HG03039 (cell line): Measurements from ENCODE around the gene DYNLT2.

Experiments
- ATAC-seq: cut with Tn5 transposase; IDR thresholded peaks from one replicate; pipeline ENCODE4 v1.9.1; 2021; ENCODE audit warnings: mild to moderate bottlenecking, moderate library complexity; ENCODE audit not compliant: unreplicated experiment

Gene DYNLT2

GRCh38 chr6:169751242-169752073 lies at the start of gene DYNLT2, which contains the start of gene ERMARD:
TSS of gene DYNLT2 (minus strand) at chr6:169751572. CDS start at chr6:169751458, 114 bp downstream.
TSS of gene ERMARD (plus strand) at chr6:169751622. CDS start at chr6:169751658, 36 bp downstream.
- peak; percentile 94 for ATAC-seq

- no peak for ATAC-seq
Observed at GRCh38 chr6:169800668-169801395, 49.5 kb upstream of the DYNLT2 start.

GRCh38 chr6:169800116-169800667 lies 48.8 kb upstream of the DYNLT2 start:
- ATAC-seq: no peak

GRCh38 chr6:169799474-169799926 lies 48.1 kb upstream of the DYNLT2 start:
- no peak for ATAC-seq

- no peak for ATAC-seq
Observed at GRCh38 chr6:169798764-169799473, 47.5 kb upstream of the DYNLT2 start.

GRCh38 chr6:169795196-169795595 lies 43.8 kb upstream of the DYNLT2 start:
- ATAC-seq: no peak

GRCh38 chr6:169794317-169795055 lies 43.1 kb upstream of the DYNLT2 start:
- no peak for ATAC-seq

- no peak for ATAC-seq
Observed at GRCh38 chr6:169793408-169793807, 42.0 kb upstream of the DYNLT2 start.

- no peak for ATAC-seq
Observed at GRCh38 chr6:169792306-169793015, 41.1 kb upstream of the DYNLT2 start.

- ATAC-seq: no peak
Observed at GRCh38 chr6:169791721-169792131, 40.4 kb upstream of the DYNLT2 start.

GRCh38 chr6:169789944-169790927 lies 38.9 kb upstream of the DYNLT2 start:
- ATAC-seq: peak; percentile 92

GRCh38 chr6:169789146-169789943 lies 38.0 kb upstream of the DYNLT2 start:
- ATAC-seq: no peak

GRCh38 chr6:169788809-169789145 lies 37.4 kb upstream of the DYNLT2 start:
- no peak for ATAC-seq

GRCh38 chr6:169787797-169788196 lies 36.4 kb upstream of the DYNLT2 start:
- no peak for ATAC-seq

GRCh38 chr6:169786349-169786748 lies 35.0 kb upstream of the DYNLT2 start:
- no peak for ATAC-seq

GRCh38 chr6:169785566-169785965 lies 34.2 kb upstream of the DYNLT2 start:
- no peak for ATAC-seq

- no peak for ATAC-seq
Observed at GRCh38 chr6:169784821-169785340, 33.5 kb upstream of the DYNLT2 start.
